ENCODE results near the gene GADD45A.
A peak's percentile ranks its signal among the peaks of the same experiment; 100 is the strongest.
"Not testable (repeated sequence)": the region's sequence is repeated elsewhere in the genome, so short reads cannot be mapped to it uniquely, and the experiment has no call there.

GADD45A gene

GRCh38 chr1:67685067-67685557, at the start of gene GADD45A:
Gene GADD45A (plus strand): TSS chr1:67685201. CDS start chr1:67685495, 294 bp downstream.
- FAIRE-seq: peak; percentile 98
- peak; percentile 95 for DNase-seq (ENCODE audit: insufficient read length, low spot score)

GRCh38 chr1:67636146-67636545, 48.9 kb upstream of the GADD45A start:
- FAIRE-seq (no peak), DNase-seq (ENCODE audit: insufficient read length, low spot score) (no peak)

- FAIRE-seq (no peak), DNase-seq (ENCODE audit: insufficient read length, low spot score) (no peak)
Measured at GRCh38 chr1:67639361-67639760, 45.6 kb upstream of the GADD45A start.

- no peak for DNase-seq (ENCODE audit: insufficient read length, low spot score)
- no peak for FAIRE-seq
Measured at GRCh38 chr1:67642629-67643028, 42.4 kb upstream of the GADD45A start.

GRCh38 chr1:67644566-67644965, 40.4 kb upstream of the GADD45A start:
- FAIRE-seq (no peak), DNase-seq (ENCODE audit: insufficient read length, low spot score) (no peak)

- no peak for DNase-seq (ENCODE audit: insufficient read length, low spot score)
Measured at GRCh38 chr1:67645495-67646144, 39.4 kb upstream of the GADD45A start.

GRCh38 chr1:67646145-67647035, 38.6 kb upstream of the GADD45A start:
- no peak for FAIRE-seq
- DNase-seq (ENCODE audit: insufficient read length, low spot score): no peak

More at GRCh38 chr1:67645495-67646144, 39.4 kb upstream of the GADD45A start:
- FAIRE-seq: no peak

GRCh38 chr1:67647036-67647798, 37.8 kb upstream of the GADD45A start:
- DNase-seq (ENCODE audit: insufficient read length, low spot score) (no peak), FAIRE-seq (no peak)

- no peak for FAIRE-seq
- no peak for DNase-seq (ENCODE audit: insufficient read length, low spot score)
Measured at GRCh38 chr1:67647814-67648358, 37.1 kb upstream of the GADD45A start.

- no peak for FAIRE-seq
- no peak for DNase-seq (ENCODE audit: insufficient read length, low spot score)
Measured at GRCh38 chr1:67648582-67649326, 36.2 kb upstream of the GADD45A start.

- DNase-seq (ENCODE audit: insufficient read length, low spot score): no peak
- no peak for FAIRE-seq
Measured at GRCh38 chr1:67650061-67650460, 34.9 kb upstream of the GADD45A start.

- no peak for FAIRE-seq
Measured at GRCh38 chr1:67651031-67651430, 34.0 kb upstream of the GADD45A start.

GRCh38 chr1:67652800-67653199, 32.2 kb upstream of the GADD45A start:
- FAIRE-seq: no peak

More at GRCh38 chr1:67651031-67651430, 34.0 kb upstream of the GADD45A start:
- no peak for DNase-seq (ENCODE audit: insufficient read length, low spot score)

GRCh38 chr1:67653304-67653703, 31.7 kb upstream of the GADD45A start:
- DNase-seq (ENCODE audit: insufficient read length, low spot score) (no peak), FAIRE-seq (no peak)

More at GRCh38 chr1:67652800-67653199, 32.2 kb upstream of the GADD45A start:
- no peak for DNase-seq (ENCODE audit: insufficient read length, low spot score)

- no peak for DNase-seq (ENCODE audit: insufficient read length, low spot score)
- FAIRE-seq: no peak
Measured at GRCh38 chr1:67655581-67655980, 29.4 kb upstream of the GADD45A start.

GRCh38 chr1:67657152-67657551, 27.8 kb upstream of the GADD45A start:
- not testable (repeated sequence) for DNase-seq (ENCODE audit: insufficient read length, low spot score); FAIRE-seq

- DNase-seq (ENCODE audit: insufficient read length, low spot score): no peak
- FAIRE-seq: no peak
Measured at GRCh38 chr1:67659229-67659628, 25.8 kb upstream of the GADD45A start.

GRCh38 chr1:67662884-67663283, 22.1 kb upstream of the GADD45A start:
- no peak for FAIRE-seq
- DNase-seq (ENCODE audit: insufficient read length, low spot score): no peak

GRCh38 chr1:67664048-67664447, 21.0 kb upstream of the GADD45A start:
- no peak for FAIRE-seq
- DNase-seq (ENCODE audit: insufficient read length, low spot score): no peak

- FAIRE-seq; DNase-seq (ENCODE audit: insufficient read length, low spot score): not testable (repeated sequence)
Measured at GRCh38 chr1:67665307-67665706, 19.7 kb upstream of the GADD45A start.
